ENCODE data around the gene SNRPD3.
"Not testable (repeated sequence)": the region's sequence is repeated elsewhere in the genome, so short reads cannot be mapped to it uniquely, and the experiment has no call there.

Gene SNRPD3

GRCh38 chr22:24555165-24556039, at the start of gene SNRPD3:
Gene SNRPD3, plus strand, starts transcription at chr22:24555999. Its CDS starts 1,676 bp downstream, at chr22:24557675.
- peak; percentile 100 for DNase-seq

GRCh38 chr22:24506802-24507438, 48.9 kb upstream of the SNRPD3 start:
- DNase-seq: no peak

- DNase-seq: no peak
These were observed 48.1 kb upstream of the SNRPD3 start for GRCh38 chr22:24507716-24508115.

- DNase-seq: no peak
These were observed 44.9 kb upstream of the SNRPD3 start for GRCh38 chr22:24510637-24511625.

- DNase-seq: no peak
These were observed 43.8 kb upstream of the SNRPD3 start for GRCh38 chr22:24512043-24512442.

GRCh38 chr22:24513378-24514240, 42.2 kb upstream of the SNRPD3 start:
- no peak for DNase-seq

GRCh38 chr22:24514241-24515026, 41.4 kb upstream of the SNRPD3 start:
- DNase-seq: no peak

GRCh38 chr22:24515027-24515338, 40.8 kb upstream of the SNRPD3 start:
- DNase-seq: no peak

- no peak for DNase-seq
These were observed 39.5 kb upstream of the SNRPD3 start for GRCh38 chr22:24516301-24516737.

- DNase-seq: no peak
These were observed 38.4 kb upstream of the SNRPD3 start for GRCh38 chr22:24517446-24517845.

- no peak for DNase-seq
These were observed 37.6 kb upstream of the SNRPD3 start for GRCh38 chr22:24518228-24518627.

- no peak for DNase-seq
These were observed 36.9 kb upstream of the SNRPD3 start for GRCh38 chr22:24518771-24519485.

GRCh38 chr22:24519496-24519895, 36.3 kb upstream of the SNRPD3 start:
- no peak for DNase-seq

- DNase-seq: peak; percentile 38 to 52
These were observed 34.0 kb upstream of the SNRPD3 start for GRCh38 chr22:24521791-24522245.

GRCh38 chr22:24523873-24524272, 31.9 kb upstream of the SNRPD3 start:
- no peak for DNase-seq

GRCh38 chr22:24525416-24526037, 30.3 kb upstream of the SNRPD3 start:
- peak; percentile 86 to 89 for DNase-seq

- no peak for DNase-seq
These were observed 29.6 kb upstream of the SNRPD3 start for GRCh38 chr22:24526191-24526590.

- DNase-seq: no peak
These were observed 25.9 kb upstream of the SNRPD3 start for GRCh38 chr22:24529898-24530297.

- DNase-seq: not testable (repeated sequence)
These were observed 24.8 kb upstream of the SNRPD3 start for GRCh38 chr22:24530968-24531367.

GRCh38 chr22:24532075-24532474, 23.7 kb upstream of the SNRPD3 start:
- no peak for DNase-seq
